ENCODE measurements around the gene WDR45. TPM values are rescaled to one million over a fixed set of nuclear protein-coding genes. Genes with fewer than 3 reads are reported as not detected.

WDR45 gene
- total RNA-seq, 4 donors from 2014 or later, result 90.8 to 131 (median 116) TPM

DNA sequence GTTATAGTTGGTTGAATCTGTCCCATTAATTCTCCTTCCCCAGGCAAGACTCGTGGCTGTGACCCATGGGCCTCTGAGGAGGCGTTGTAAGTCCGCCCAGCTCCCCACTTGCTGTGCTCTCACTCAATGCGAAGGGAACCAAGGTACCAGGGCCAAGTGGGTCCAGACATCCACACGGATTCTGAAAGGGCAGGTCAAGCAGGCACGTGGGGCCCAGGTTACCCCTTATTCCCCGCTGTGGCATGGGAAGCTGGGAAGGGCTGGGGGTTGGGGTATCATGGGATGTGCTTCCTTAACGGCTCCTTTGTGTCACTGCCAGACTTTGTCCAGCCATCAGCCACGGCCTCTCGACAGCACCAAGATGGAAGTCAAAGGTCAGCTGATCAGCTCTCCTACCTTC is 17.8 kb downstream of the WDR45 start:
- DNase-seq (ENCODE audit: low spot score) (no peak), ATAC-seq (ENCODE audit: low FRiP score) (no peak)
- TF ChIP-seq, protein P1, sequence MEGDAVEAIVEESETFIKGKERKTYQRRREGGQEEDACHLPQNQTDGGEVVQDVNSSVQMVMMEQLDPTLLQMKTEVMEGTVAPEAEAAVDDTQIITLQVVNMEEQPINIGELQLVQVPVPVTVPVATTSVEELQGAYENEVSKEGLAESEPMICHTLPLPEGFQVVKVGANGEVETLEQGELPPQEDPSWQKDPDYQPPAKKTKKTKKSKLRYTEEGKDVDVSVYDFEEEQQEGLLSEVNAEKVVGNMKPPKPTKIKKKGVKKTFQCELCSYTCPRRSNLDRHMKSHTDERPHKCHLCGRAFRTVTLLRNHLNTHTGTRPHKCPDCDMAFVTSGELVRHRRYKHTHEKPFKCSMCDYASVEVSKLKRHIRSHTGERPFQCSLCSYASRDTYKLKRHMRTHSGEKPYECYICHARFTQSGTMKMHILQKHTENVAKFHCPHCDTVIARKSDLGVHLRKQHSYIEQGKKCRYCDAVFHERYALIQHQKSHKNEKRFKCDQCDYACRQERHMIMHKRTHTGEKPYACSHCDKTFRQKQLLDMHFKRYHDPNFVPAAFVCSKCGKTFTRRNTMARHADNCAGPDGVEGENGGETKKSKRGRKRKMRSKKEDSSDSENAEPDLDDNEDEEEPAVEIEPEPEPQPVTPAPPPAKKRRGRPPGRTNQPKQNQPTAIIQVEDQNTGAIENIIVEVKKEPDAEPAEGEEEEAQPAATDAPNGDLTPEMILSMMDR (IDR thresholded peaks at IDR 0.05), result no peak

DNA sequence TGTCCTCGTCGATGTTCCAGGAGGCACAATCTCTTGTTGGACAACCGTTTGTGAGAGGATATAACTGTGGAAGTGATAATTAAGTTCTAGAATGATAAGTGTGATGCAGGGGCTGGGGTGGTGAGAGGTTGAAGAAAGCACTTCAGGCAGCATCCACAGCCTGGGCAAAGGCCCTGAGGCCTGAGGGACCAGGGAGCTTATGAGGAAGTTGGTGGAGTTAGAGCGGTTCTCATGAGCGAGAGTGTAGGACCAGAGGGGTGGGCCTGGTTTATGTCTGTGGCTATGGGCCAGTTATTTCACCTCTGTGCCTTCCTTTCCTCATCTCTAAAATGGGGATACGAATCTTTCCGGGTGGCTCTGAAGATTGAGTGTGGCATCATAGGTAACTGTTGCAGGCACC is 18.2 kb downstream of the WDR45 start:
- TF ChIP-seq, protein P1 (IDR thresholded peaks at IDR 0.05), result no peak
- ATAC-seq (ENCODE audit: low FRiP score) (no peak), DNase-seq (ENCODE audit: low spot score) (no peak)

DNA sequence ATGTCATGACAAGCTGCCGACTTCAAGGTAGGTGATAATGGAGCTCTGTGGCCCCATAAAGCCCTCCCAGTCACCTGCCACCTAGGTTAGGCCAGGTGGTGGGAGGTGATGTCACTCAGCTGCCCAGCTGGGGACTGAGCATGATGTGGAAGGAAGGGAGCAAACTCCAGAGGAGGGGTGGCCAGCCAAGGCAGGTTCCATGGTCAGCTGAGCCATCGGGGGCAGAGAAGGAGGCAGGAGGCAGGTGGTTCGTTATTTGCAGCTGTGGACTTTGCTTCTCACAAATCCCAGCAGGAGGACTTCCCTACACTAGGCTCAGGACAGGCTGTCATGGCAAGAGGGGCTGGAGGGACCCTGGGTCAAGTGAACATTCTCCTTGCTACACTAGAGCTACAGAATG is 18.8 kb downstream of the WDR45 start:
- no peak for DNase-seq (ENCODE audit: low spot score)
- no peak for ATAC-seq (ENCODE audit: low FRiP score)
- TF ChIP-seq, protein P1 (IDR thresholded peaks at IDR 0.05), result no peak

DNA sequence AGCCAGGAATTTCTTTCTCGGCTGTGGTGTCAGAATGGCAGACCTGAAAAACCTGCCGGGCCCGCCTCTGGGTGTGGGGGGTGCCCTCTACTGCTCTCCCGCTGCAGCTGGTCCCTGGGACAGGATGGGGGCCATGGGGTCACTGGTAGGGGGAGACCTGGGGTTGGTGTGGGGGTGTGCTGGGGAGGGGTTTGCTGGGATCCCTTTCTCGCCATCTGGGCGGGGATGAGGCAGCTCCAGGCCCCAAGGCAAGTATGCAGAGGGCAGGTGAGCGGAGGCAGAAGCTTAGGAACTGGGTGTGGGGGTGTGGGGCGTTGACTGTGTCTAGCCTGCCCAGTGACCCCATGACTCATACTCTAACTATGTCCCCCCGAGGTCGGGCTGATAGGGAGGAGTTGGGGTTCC is 20.0 kb downstream of the WDR45 start:
- TF ChIP-seq, protein P1 (IDR thresholded peaks at IDR 0.05), result no peak
- ATAC-seq (ENCODE audit: low FRiP score) (peak; percentile 37), DNase-seq (ENCODE audit: low spot score) (no peak)

DNA sequence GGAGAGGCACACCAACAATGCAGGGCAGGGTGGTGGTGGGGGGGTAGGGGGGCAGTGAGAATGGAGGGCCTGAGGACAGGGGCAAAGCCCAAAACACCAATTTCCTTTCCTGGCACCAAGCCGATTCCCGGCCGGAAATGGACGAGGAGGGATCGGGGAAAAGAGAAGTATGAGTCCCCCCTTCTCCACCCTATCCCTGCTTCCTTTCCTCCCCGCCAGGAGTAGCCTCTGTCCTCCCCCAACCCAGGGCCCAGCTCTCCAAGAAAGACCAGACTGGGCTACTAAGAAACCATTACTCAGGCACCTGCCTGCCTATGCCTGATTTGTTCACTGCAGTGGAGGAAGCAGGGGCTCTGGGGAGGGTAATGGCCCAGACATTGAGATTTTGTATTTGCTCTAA is 20.5 kb downstream of the WDR45 start:
- TF ChIP-seq, protein P1 (IDR thresholded peaks at IDR 0.05), result no peak
- ATAC-seq (ENCODE audit: low FRiP score) (peak; percentile 29), DNase-seq (ENCODE audit: low spot score) (no peak)

DNA sequence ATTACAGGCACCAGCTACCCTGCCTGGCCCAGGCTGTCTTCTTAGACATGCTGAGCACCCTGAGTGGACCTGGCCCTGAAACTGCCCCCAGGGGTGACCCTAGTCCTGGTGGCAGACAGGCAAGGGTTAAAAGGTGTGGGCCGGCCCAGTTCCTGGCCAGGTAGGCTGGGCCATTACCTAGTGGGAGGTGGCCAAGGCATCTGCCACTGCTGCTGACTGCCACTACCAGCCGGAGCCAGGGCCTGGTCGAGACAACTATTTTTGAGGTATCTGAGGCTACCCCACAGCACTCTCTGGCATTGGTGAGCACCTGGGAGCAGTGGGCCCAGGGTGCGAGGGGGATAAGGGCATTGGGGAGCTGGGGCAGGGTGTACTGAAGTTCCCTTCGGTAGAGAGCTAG is 20.9 kb downstream of the WDR45 start, which contains the start of gene CCDC120:
Gene CCDC120 (plus strand): TSS at position 206 of the 400 bp plus-strand sequence. CDS start 3,043 bp downstream, outside the sequence.
- DNase-seq (ENCODE audit: low spot score), result no peak
- TF ChIP-seq, protein P1 (IDR thresholded peaks at IDR 0.05), result no peak
- peak; percentile 31 for ATAC-seq (ENCODE audit: low FRiP score)

DNA sequence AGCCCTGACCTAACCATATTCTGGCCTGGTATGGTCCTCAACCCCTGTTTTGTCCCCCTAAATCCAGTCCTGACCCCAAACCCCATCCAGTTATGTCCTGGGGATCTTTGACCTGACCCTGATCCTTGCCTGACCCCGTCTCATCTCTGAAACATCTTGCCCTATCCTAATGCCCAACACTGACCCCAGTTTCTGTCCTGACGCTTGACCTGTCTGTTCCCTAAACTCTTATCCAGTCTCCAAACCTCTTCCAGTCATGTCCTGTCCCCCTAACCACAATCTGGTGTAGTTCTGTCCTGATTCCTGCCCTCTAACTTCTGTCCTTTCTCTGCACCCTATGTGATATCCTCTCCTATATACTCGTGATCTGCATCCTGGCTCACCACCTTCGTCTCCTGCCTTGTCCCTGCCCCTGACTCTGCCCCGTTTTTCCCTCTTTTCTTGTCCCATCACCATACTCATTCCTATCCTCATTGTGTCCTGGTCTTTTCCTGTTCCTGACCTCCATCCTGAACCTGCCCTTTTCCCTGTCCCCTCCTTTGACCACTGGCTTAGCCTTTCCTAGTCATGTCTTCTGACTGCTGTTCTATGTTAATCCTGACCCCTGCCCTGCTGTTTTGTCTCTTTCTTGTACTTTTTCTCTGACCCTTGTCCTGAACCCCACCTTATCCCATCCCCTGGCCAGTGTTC is 25.5 kb downstream of the WDR45 start:
- ATAC-seq (ENCODE audit: low FRiP score) (no peak), DNase-seq (ENCODE audit: low spot score) (no peak)
- TF ChIP-seq, protein P1 (IDR thresholded peaks at IDR 0.05), result no peak

All from omental fat pad (tissue), 4 donors.